Measurements from ENCODE around the gene CXCL11.

Gene CXCL11

GRCh38 chr4:76007089-76007862 is 28.6 kb downstream of the CXCL11 start, which contains the start of gene CXCL9:
Gene CXCL9, minus strand, starts transcription at chr4:76007509. Its CDS starts 60 bp downstream, at chr4:76007449.
- H3K4me3 ChIP-seq (ENCODE audit: severe bottlenecking), result no peak within 1 kb of the TSS
- ATAC-seq (ENCODE audit: low read depth) (peak; percentile 87), DNase-seq (ENCODE audit: low spot score) (no peak)
- H3K9me3 ChIP-seq (ENCODE audit: severe bottlenecking), result no peaks in the 10 kb centered on the region
- peak within 1 kb of the TSS; percentile 33 for H3K27ac ChIP-seq (ENCODE audit: poor library complexity, severe bottlenecking)
- peaks cover 22% of the 10 kb centered on the region for H3K4me1 ChIP-seq (ENCODE audit: insufficient read depth, poor library complexity, severe bottlenecking)
- no peak for TF ChIP-seq CTCF (IDR thresholded peaks at IDR 0.05; ENCODE audit: poor library complexity, severe bottlenecking)
- no peaks in the 10 kb centered on the region for H3K27me3 ChIP-seq (ENCODE audit: insufficient read depth, poor library complexity, severe bottlenecking)
- H3K36me3 ChIP-seq (ENCODE audit: low read depth), result no peaks in the 10 kb centered on the region

GRCh38 chr4:76003620-76004019 is 32.2 kb downstream of the CXCL11 start:
- Histone ChIP-seq H3K27ac (ENCODE audit: poor library complexity, severe bottlenecking) (no peak overlapping the region), H3K27me3 (ENCODE audit: insufficient read depth, poor library complexity, severe bottlenecking) (no peaks in the 10 kb centered on the region), H3K36me3 (ENCODE audit: low read depth) (no peaks in the 10 kb centered on the region), H3K9me3 (ENCODE audit: severe bottlenecking) (no peaks in the 10 kb centered on the region), H3K4me1 (ENCODE audit: insufficient read depth, poor library complexity, severe bottlenecking) (peaks cover 21% of the 10 kb centered on the region), H3K4me3 (ENCODE audit: severe bottlenecking) (no peak overlapping the region)
- DNase-seq (ENCODE audit: low spot score), result no peak
- no peak for ATAC-seq (ENCODE audit: low read depth)
- no peak for TF ChIP-seq CTCF (IDR thresholded peaks at IDR 0.05; ENCODE audit: poor library complexity, severe bottlenecking)

- TF ChIP-seq CTCF (IDR thresholded peaks at IDR 0.05; ENCODE audit: poor library complexity, severe bottlenecking), result no peak
- ATAC-seq (ENCODE audit: low read depth), result no peak
- H3K4me3 ChIP-seq (ENCODE audit: severe bottlenecking), result no peak overlapping the region
- H3K27me3 ChIP-seq (ENCODE audit: insufficient read depth, poor library complexity, severe bottlenecking), result no peaks in the 10 kb centered on the region
- no peak for DNase-seq (ENCODE audit: low spot score)
- H3K27ac ChIP-seq (ENCODE audit: poor library complexity, severe bottlenecking), result no peak overlapping the region
- peaks cover 21% of the 10 kb centered on the region for H3K4me1 ChIP-seq (ENCODE audit: insufficient read depth, poor library complexity, severe bottlenecking)
- no peaks in the 10 kb centered on the region for H3K9me3 ChIP-seq (ENCODE audit: severe bottlenecking)
- H3K36me3 ChIP-seq (ENCODE audit: low read depth), result no peaks in the 10 kb centered on the region
Observed at GRCh38 chr4:76003035-76003434, 32.8 kb downstream of the CXCL11 start.

GRCh38 chr4:76002176-76002575 is 33.7 kb downstream of the CXCL11 start:
- Histone ChIP-seq H3K4me1 (ENCODE audit: insufficient read depth, poor library complexity, severe bottlenecking) (peaks cover 15% of the 10 kb centered on the region), H3K9me3 (ENCODE audit: severe bottlenecking) (no peaks in the 10 kb centered on the region), H3K27me3 (ENCODE audit: insufficient read depth, poor library complexity, severe bottlenecking) (no peaks in the 10 kb centered on the region), H3K36me3 (ENCODE audit: low read depth) (no peaks in the 10 kb centered on the region), H3K27ac (ENCODE audit: poor library complexity, severe bottlenecking) (no peak overlapping the region), H3K4me3 (ENCODE audit: severe bottlenecking) (no peak overlapping the region)
- 0 out of 3 replicates have a peak, but pooled peaks have one; percentile 46 for ATAC-seq (ENCODE audit: low read depth)
- DNase-seq (ENCODE audit: low spot score), result no peak
- no peak for TF ChIP-seq CTCF (IDR thresholded peaks at IDR 0.05; ENCODE audit: poor library complexity, severe bottlenecking)

- Histone ChIP-seq H3K36me3 (ENCODE audit: low read depth) (no peaks in the 10 kb centered on the region), H3K27ac (ENCODE audit: poor library complexity, severe bottlenecking) (no peak overlapping the region), H3K4me3 (ENCODE audit: severe bottlenecking) (no peak overlapping the region), H3K9me3 (ENCODE audit: severe bottlenecking) (no peaks in the 10 kb centered on the region), H3K4me1 (ENCODE audit: insufficient read depth, poor library complexity, severe bottlenecking) (peaks cover 11% of the 10 kb centered on the region), H3K27me3 (ENCODE audit: insufficient read depth, poor library complexity, severe bottlenecking) (no peaks in the 10 kb centered on the region)
- ATAC-seq (ENCODE audit: low read depth) (no peak), DNase-seq (ENCODE audit: low spot score) (no peak)
- no peak for TF ChIP-seq CTCF (IDR thresholded peaks at IDR 0.05; ENCODE audit: poor library complexity, severe bottlenecking)
Observed at GRCh38 chr4:76001700-76002099, 34.2 kb downstream of the CXCL11 start.

All from RWPE2 (cell line).